ENCODE results near the gene RNF214.
A peak's percentile ranks its signal among the peaks of the same experiment; 100 is the strongest.
"Not testable (repeated sequence)": the region's sequence is repeated elsewhere in the genome, so short reads cannot be mapped to it uniquely, and the experiment has no call there.

The RNF214 gene

GRCh38 chr11:117232092-117232878 is at the start of gene RNF214:
Gene RNF214, plus strand, starts transcription at chr11:117232671. Its CDS starts 1,602 bp downstream, at chr11:117234273.
- DNase-seq (ENCODE audit: low read depth in 2 of 2): peak; percentile 67 to 76

- not testable (repeated sequence) for DNase-seq (ENCODE audit: low read depth in 2 of 2)
These were observed 49.3 kb upstream of the RNF214 start for GRCh38 chr11:117183178-117183577.

GRCh38 chr11:117183724-117184349 is 48.6 kb upstream of the RNF214 start:
- no peak for DNase-seq (ENCODE audit: low read depth in 2 of 2)

- DNase-seq (ENCODE audit: low read depth in 2 of 2): no peak
These were observed 46.6 kb upstream of the RNF214 start for GRCh38 chr11:117185736-117186430.

- DNase-seq (ENCODE audit: low read depth in 2 of 2): no peak
These were observed 46.1 kb upstream of the RNF214 start for GRCh38 chr11:117186431-117186761.

- DNase-seq (ENCODE audit: low read depth in 2 of 2): no peak
These were observed 45.5 kb upstream of the RNF214 start for GRCh38 chr11:117187007-117187406.

- no peak for DNase-seq (ENCODE audit: low read depth in 2 of 2)
These were observed 45.1 kb upstream of the RNF214 start for GRCh38 chr11:117187428-117187798.

GRCh38 chr11:117187799-117188481 is 44.5 kb upstream of the RNF214 start:
- no peak for DNase-seq (ENCODE audit: low read depth in 2 of 2)

GRCh38 chr11:117188620-117189081 is 43.8 kb upstream of the RNF214 start:
- DNase-seq (ENCODE audit: low read depth in 2 of 2): no peak

GRCh38 chr11:117189191-117189940 is 43.1 kb upstream of the RNF214 start:
- DNase-seq (ENCODE audit: low read depth in 2 of 2): no peak

- no peak for DNase-seq (ENCODE audit: low read depth in 2 of 2)
These were observed 42.4 kb upstream of the RNF214 start for GRCh38 chr11:117189941-117190544.

GRCh38 chr11:117191680-117192400 is 40.6 kb upstream of the RNF214 start:
- DNase-seq (ENCODE audit: low read depth in 2 of 2): no peak

- DNase-seq (ENCODE audit: low read depth in 2 of 2): no peak
These were observed 40.0 kb upstream of the RNF214 start for GRCh38 chr11:117192401-117192875.

GRCh38 chr11:117193130-117194020 is 39.1 kb upstream of the RNF214 start:
- DNase-seq (ENCODE audit: low read depth in 2 of 2): no peak

GRCh38 chr11:117194267-117194666 is 38.2 kb upstream of the RNF214 start:
- DNase-seq (ENCODE audit: low read depth in 2 of 2): no peak

GRCh38 chr11:117195258-117195657 is 37.2 kb upstream of the RNF214 start:
- no peak for DNase-seq (ENCODE audit: low read depth in 2 of 2)

GRCh38 chr11:117195761-117196160 is 36.7 kb upstream of the RNF214 start:
- DNase-seq (ENCODE audit: low read depth in 2 of 2): no peak

- DNase-seq (ENCODE audit: low read depth in 2 of 2): no peak
These were observed 35.5 kb upstream of the RNF214 start for GRCh38 chr11:117197006-117197405.
